ENCODE results near the gene GALR1.

GALR1 gene

DNA sequence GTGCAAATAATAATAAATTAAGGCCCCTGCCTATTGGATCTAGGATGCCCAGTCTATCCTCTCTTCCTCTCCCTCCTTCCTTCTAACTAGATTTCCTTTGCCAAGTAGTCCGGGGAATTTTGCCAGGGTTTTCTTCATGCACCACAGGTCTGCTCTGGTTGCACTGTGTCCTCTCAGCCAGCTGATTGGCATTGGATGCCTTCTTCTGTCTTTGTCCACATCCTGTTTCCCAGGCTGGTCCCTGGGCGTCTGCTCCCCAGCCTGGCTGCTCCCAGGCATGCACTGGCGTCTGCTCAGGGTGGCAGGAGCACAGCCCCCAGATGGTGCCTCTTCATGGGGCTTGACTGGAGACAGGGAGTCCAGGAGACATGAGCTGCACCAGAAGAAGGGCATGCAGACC, 66.4 kb downstream of the GALR1 start:
- no peak for DNase-seq (ENCODE audit: extremely low read depth, low read depth)
- TF ChIP-seq, protein P1, sequence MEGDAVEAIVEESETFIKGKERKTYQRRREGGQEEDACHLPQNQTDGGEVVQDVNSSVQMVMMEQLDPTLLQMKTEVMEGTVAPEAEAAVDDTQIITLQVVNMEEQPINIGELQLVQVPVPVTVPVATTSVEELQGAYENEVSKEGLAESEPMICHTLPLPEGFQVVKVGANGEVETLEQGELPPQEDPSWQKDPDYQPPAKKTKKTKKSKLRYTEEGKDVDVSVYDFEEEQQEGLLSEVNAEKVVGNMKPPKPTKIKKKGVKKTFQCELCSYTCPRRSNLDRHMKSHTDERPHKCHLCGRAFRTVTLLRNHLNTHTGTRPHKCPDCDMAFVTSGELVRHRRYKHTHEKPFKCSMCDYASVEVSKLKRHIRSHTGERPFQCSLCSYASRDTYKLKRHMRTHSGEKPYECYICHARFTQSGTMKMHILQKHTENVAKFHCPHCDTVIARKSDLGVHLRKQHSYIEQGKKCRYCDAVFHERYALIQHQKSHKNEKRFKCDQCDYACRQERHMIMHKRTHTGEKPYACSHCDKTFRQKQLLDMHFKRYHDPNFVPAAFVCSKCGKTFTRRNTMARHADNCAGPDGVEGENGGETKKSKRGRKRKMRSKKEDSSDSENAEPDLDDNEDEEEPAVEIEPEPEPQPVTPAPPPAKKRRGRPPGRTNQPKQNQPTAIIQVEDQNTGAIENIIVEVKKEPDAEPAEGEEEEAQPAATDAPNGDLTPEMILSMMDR (IDR thresholded peaks at IDR 0.05; ENCODE audit: low read depth, low read length, missing control alignments) = no peak
- no peak overlapping the region for H3K4me3 ChIP-seq (replicated peaks; ENCODE audit: low read depth, low read length)

DNA sequence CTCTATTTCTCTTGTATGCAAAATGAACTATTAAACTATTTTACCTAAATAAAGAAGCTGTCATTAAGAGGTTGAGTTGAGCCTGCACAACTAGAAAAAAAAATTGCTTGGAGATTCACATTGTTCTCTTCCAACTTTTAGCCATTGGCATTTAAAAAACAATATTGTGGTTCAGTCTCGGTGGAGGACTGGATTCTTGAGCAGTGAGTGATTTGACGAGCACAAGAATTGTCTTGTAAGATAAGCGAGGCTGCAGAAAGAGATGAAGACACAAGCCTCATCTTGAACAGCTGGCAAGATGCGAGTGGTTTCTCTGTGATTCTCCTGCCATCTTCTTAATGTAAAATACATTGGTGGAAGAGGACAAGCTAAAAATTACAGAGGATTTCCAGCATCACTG, 67.0 kb downstream of the GALR1 start:
- TF ChIP-seq, protein P1 (IDR thresholded peaks at IDR 0.05; ENCODE audit: low read depth, low read length, missing control alignments) = no peak
- no peak overlapping the region for H3K4me3 ChIP-seq (replicated peaks; ENCODE audit: low read depth, low read length)
- DNase-seq (ENCODE audit: extremely low read depth, low read depth) = no peak

DNA sequence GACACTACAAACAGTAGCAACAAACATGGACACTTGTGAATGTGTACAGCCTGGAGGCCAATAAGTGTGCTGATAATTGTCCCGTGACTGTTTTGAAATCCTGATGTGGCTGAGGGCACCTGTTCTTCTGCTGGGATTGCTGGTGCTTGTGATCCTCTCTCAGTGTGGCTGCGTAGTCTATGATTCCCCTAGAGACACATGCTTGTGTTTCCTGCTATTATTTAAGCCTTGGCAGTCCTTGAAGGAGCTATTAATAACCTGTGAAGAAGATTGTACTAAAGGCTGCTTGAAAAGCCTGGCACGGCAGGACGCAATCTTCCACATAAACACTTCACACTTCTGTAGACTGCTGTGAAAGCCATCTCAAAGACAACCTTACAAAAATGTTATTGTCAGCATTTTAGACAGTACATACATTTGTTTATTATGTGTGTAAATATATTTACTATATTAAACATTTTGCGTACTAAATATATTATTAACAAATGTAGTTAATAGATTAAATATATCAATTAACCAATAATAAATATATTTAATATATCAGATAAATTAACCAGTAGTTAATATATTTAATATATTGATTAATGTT, 71.4 kb downstream of the GALR1 start:
- no peak for DNase-seq (ENCODE audit: extremely low read depth, low read depth)
- H3K4me3 ChIP-seq (replicated peaks; ENCODE audit: low read depth, low read length) = no peak overlapping the region

DNA sequence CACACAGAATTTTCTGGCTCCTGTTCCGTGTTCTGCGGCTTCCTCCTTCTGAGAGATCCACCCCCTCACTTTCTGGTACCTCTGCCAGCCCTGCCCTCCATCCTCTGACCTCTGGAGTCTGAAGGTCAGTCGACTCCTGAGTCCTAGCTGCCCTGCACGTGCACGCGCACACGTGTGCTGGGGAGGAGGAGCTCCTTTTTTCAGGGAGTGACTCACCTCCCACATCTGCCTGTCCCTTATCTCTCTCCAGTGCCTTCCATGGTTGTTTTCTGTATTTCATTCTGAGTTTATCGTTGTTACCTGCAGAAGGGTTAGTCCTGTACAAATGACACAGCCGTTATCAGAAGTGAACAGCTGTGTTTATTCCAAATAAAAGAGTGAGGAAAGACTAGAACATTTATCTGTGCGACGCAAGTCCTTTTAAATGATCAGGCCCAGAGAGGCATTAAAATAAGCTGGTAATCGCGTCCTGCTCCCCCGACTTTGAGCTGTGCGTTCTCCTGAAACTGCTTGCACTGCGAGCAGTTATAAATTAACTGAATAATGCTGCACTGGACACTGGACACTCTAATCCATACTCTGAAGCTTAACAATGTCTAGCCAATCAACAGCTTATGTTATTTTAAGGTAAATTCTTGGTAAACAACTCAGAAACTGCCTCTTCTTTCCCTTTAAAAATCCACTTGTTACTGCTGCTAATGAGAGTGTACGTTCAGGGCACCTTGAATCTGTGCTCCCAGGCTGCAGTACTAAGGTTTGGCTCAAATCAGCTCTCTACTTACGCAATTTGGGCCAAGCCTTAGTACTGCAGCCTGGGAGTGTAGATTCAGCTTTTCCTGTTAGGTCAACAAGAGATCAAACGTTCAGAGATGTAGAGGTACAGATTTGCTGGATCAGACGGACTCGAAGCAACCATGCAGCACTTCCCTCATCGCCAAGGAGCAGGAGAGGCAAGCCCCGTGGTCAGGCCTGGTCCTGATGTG, 72.5 kb downstream of the GALR1 start:
- H3K4me3 ChIP-seq (replicated peaks; ENCODE audit: low read depth, low read length) = no peak overlapping the region
- TF ChIP-seq, protein P1 (IDR thresholded peaks at IDR 0.05; ENCODE audit: low read depth, low read length, missing control alignments) = no peak
- DNase-seq (ENCODE audit: extremely low read depth, low read depth) = no peak

More for the DNA sequence above, 71.4 kb downstream of the GALR1 start:
- TF ChIP-seq, protein P1 (IDR thresholded peaks at IDR 0.05; ENCODE audit: low read depth, low read length, missing control alignments) = no peak

DNA sequence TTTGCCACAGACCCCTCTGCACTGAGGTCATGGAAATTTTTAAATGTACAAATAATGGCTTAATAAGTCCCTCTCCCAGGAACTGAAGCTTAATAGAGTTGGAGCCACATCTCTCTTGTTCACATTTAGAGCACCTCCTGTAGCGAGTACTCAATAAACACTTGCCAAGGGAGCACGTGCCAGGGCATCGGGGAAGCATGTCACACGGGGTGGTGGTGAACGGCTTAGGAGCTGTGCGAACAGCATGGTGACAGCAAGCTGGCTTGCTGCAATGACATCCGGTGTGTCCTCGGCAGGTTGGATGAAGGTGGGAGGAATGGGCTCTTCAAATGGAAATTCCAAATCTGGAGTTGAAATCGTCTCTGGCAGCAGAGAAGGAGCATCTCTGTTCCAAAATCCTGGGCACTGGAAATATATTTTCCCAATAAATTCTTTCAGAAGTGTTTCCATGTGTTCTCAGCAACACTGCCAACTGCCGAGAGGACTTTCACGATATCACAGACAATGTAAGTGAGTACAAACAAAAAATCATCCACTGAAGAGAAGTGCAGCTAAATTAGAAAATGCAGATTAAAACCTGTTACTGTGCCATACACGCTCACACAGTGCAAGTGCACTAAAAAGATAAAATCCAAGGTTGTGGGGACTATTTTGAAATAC, 74.1 kb downstream of the GALR1 start:
- H3K4me3 ChIP-seq (replicated peaks; ENCODE audit: low read depth, low read length) = no peak overlapping the region
- DNase-seq (ENCODE audit: extremely low read depth, low read depth) = no peak
- TF ChIP-seq, protein P1 (IDR thresholded peaks at IDR 0.05; ENCODE audit: low read depth, low read length, missing control alignments) = no peak
